Heart left ventricle (tissue), 16 donors: ENCODE data around the gene GHDC. TPM values are rescaled to one million over a fixed set of nuclear protein-coding genes. Genes with fewer than 3 reads are reported as not detected.

Experiments
- ATAC-seq, 4 donors: fragments of 200-7000 bp; cut with Tn5 transposase; one replicate each; pipeline ENCODE4 v1.9.1; 2020 to 2022; ENCODE audit warnings: moderate library complexity in 4 of 4, mild to moderate bottlenecking in 3 of 4, moderate number of reproducible peaks in 1 of 4
- DNase-seq, 5 donors: peaks; one replicate each; pipeline ENCODE4 v3.0.0-alpha.2; 2020
- H3K27ac ChIP-seq, 12 donors: fragments of 200-600 bp; sonication (generic) in 4 of 12; one replicate each; pipeline versions ENCODE4 v1.5.0 to v1.8.0; 2016 to 2022; ENCODE audit warnings: mild to moderate bottlenecking in 2 of 12
- H3K27me3 ChIP-seq, 9 donors: fragments of 200-600 bp; sonication (generic) in 2 of 9; one replicate each; pipeline versions ENCODE4 v1.5.1 to v1.8.0; 2016 to 2022; ENCODE audit warnings: mild to moderate bottlenecking in 3 of 9
- H3K36me3 ChIP-seq, 9 donors: fragments of 200-600 bp; sonication (generic) in 2 of 9; one replicate each; pipeline versions ENCODE4 v1.5.0 to v1.8.0; 2018 to 2022; ENCODE audit warnings: mild to moderate bottlenecking in 2 of 9
- H3K4me1 ChIP-seq, 12 donors: fragments of 200-600 bp; sonication (generic) in 4 of 12; one replicate each; pipeline versions ENCODE4 v1.5.0 to v1.8.0; 2016 to 2022; ENCODE audit warnings: mild to moderate bottlenecking in 3 of 12
- H3K4me3 ChIP-seq, 12 donors: fragments of 200-600 bp; sonication (generic) in 4 of 12; one replicate each; pipeline versions ENCODE4 v1.5.0 to v1.8.0; 2017 to 2022; ENCODE audit warnings: mild to moderate bottlenecking in 9 of 12, moderate library complexity in 4 of 12
- H3K9me3 ChIP-seq, 12 donors: fragments of 200-600 bp; sonication (generic) in 4 of 12; one replicate each; pipeline versions ENCODE4 v1.5.0 to v1.8.0; 2016 to 2022; ENCODE audit warnings: mild to moderate bottlenecking in 1 of 12
- POLR2A ChIP-seq, 2 donors: fragments of 450-650 bp; IDR thresholded peaks; one replicate each; pipeline ENCODE4 v1.6.1; 2017; ENCODE audit warnings: antibody characterized with exemption in 2 of 2, mild to moderate bottlenecking in 2 of 2, moderate library complexity in 2 of 2
- WGBS, 4 donors: extraction: QIAGEN DNeasy Blood & Tissue Kit in 2 of 4; methylation state at CpG; one replicate each; pipeline versions ENCODE4 v1.1.5 to v1.1.7; 2013 to 2018; 5-methylcytosine and 5-hydroxymethylcytosine counted together
- intact Hi-C, 10 donors: fragments of 100-400 bp; cut with DNase I; formaldehyde crosslinking; loops; one replicate each; pipeline versions ENCODE4 v1.11.1 to v1.14.2; 2022
- polyA plus RNA-seq, 2 donors: library from polyadenylated mRNA; stranded (reverse); fragments of 200-250 nt; gene quantifications; one replicate each; pipeline ENCODE4 v1.2.3, GENCODE V29; 2013
- total RNA-seq, 9 donors: library from RNA; depleted of rRNA in 2 of 9; stranded (reverse); fragments of >200 nt in 2 of 9; fragmentation: NEBNext Ultra II Directional in 3 of 9; extraction: Animal tissue kit (Norgen Biotek cat#: 25700) in 3 of 9; gene quantifications; one replicate each; pipeline versions ENCODE4 v1.1.0 to v1.2.4, GENCODE V29; 2016 to 2023
- TF ChIP-seq, protein P1 (sequence below), 12 donors: fragments of 200-600 bp; sonication (generic) in 4 of 12; IDR thresholded peaks; one replicate each; pipeline versions ENCODE4 v1.5.0 to v1.8.0; 2018 to 2022; ENCODE audit warnings: antibody characterized with exemption in 12 of 12, mild to moderate bottlenecking in 5 of 12
- donor health status: ischemic (EF 13 %, LVEDD 7.1; RV severe dilation, severe dysfunction).
- donor health status: healthy with polysubstance abuse.
- donor health status: DM: no; HTN: yes; CAD: no.
- donor health status: DM: no; HTN: no; CAD: no.
- donor health status: ischemic (EF 25% LVEDD 6.9; RV normal size, moderate dysfunction).
- donor health status: ischemic (EF 25% LVEDD 5.7; RV mildly dilated, moderate dysfunction).
- donor health status: healthy.
- donor health status: DM: yes; HTN: yes; CAD: no.
- donor health status: ischemic (EF 35%, LVEDD 5.7; RV mildly dilated, moderate dysfunction).
- donor health status: nonischemic (EF 11% LVEDD 7.7; RV severe dilation, severe dysfunction).
- donor health status: DM: yes; HTN: yes; CAD: no.
- donor health status: PGD.
- donor health status: ischemic (EF 29% LVEDD 5.4; RV normal size, mild dysfunction).
- donor health status: nonischemic (EF 23%, LVEDD 6.1; RV moderate dilation, normal function).

The GHDC gene
- total and polyA plus RNA-seq, 11 donors, result 4.9 to 17.3 (median 8.3) TPM

DNA sequence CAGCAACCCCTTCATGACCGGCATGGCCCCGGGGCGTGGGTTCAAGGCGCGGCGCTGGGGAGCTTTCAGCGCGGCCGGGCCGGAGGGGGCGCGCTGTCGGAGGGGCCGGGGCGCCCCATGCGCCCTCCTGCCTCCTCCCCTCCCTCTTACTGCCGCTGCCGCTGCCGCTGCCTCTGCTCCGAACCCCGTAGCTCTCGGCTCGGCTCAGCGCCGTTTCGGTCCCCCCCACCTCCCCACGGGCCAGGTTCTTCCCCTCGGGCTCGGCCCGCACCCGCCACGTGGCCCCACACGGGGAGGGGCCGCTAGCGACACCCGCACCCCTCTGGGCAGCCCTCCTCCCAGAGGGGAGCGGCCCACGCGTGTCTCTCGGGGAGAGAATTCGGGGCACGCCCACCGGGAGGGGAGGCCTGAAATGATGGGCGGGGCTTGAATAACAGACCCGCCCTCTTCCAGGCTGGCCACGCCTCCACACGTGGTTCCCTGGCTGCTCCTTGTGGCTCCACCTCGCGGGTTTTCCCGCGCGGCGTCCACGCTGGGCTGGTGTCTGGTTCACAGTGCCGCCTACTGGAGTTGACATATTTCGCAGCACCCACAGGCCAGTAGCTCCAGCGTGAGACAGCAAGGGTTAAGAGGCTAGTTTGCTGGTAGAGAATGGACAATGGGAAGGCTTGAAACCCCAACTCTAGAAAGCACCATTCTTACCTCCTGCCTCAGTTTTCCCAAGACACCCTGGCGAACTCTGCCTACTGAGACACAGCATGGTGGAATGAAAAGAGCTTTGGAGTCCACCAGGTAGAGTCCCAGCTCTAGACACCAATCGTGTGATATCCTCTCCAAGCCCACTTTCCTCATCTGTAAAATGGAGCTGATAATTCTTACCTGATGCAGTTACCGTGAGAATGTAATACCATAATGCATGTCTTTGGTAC, 13.1 kb downstream of the GHDC start, which contains the start of gene KCNH4:
Gene KCNH4, minus strand, starts transcription at position 221 of the 929 bp plus-strand sequence. Its CDS starts 197 bp downstream, at position 24.
- Histone ChIP-seq H3K27me3 (peaks cover 0 to 28% (median 14%) of the 10 kb centered on the region in 9 donors), H3K4me3 (peak within 1 kb of the TSS; percentile 15 to 54 (median 46)), H3K36me3 (no peaks in the 10 kb centered on the region), H3K27ac (peak within 1 kb of the TSS in 1 of 12 donors; percentile 24), H3K9me3 (no peaks in the 10 kb centered on the region), H3K4me1 (peaks cover 0 to 42% (median 27%) of the 10 kb centered on the region in 12 donors)
- WGBS, 4 donors, result 4 to 12% (median 6%) methylated on average over 19 to 60 of the region's 60 CpGs
- peak; percentile 57 to 78 (median 70) for ATAC-seq
- peak; percentile 76 to 91 (median 83) for DNase-seq
- intact Hi-C loops, result loop anchor here in 6 of 10 donors (2.0 to 10.0 kb wide), 8 partner anchors 59 to 351 kb away; partner anchors contain the start of genes HSPB9 (in 1 of the 6), KAT2A (in 1 of the 6) and STAT5B (in 1 of the 6)
- TF ChIP-seq, protein P1, sequence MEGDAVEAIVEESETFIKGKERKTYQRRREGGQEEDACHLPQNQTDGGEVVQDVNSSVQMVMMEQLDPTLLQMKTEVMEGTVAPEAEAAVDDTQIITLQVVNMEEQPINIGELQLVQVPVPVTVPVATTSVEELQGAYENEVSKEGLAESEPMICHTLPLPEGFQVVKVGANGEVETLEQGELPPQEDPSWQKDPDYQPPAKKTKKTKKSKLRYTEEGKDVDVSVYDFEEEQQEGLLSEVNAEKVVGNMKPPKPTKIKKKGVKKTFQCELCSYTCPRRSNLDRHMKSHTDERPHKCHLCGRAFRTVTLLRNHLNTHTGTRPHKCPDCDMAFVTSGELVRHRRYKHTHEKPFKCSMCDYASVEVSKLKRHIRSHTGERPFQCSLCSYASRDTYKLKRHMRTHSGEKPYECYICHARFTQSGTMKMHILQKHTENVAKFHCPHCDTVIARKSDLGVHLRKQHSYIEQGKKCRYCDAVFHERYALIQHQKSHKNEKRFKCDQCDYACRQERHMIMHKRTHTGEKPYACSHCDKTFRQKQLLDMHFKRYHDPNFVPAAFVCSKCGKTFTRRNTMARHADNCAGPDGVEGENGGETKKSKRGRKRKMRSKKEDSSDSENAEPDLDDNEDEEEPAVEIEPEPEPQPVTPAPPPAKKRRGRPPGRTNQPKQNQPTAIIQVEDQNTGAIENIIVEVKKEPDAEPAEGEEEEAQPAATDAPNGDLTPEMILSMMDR (IDR thresholded peaks at IDR 0.05), result peak; percentile 35 to 64 (median 51)
- TF ChIP-seq POLR2A (IDR thresholded peaks at IDR 0.05), result no peak

DNA sequence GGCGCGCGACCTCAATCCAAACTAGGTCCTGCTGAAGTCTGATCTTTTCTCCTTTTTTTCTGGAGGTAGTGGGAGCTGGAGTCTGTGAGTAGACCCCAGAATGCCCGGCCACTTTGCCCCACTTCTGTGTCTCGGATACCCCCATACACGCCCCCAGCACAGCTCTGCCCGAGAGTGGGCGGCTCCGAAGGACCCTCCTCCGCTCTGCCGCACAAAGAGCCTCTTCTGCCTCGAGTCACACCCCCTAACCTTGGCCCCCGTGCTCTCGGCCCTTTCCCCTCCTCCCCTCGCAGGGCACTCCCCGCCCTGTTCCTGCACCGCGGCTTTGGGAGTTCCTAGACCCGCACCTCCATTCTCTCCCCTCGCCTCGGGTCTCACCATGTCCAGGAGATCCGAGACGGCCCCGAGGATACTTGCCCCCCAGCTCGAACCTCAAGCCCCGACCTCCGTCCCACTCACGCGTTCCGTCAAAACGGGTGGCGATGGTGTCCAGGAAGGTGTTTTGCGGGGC, 13.8 kb downstream of the GHDC start:
- intact Hi-C loops, result loop anchor here in 6 of 10 donors (2.0 to 10.0 kb wide), 8 partner anchors 58 to 352 kb away; partner anchors contain the start of genes HSPB9 (in 1 of the 6), KAT2A (in 1 of the 6) and STAT5B (in 1 of the 6)
- 1 to 3% (median 2%) methylated on average over 33 of the region's 33 CpGs for WGBS, 4 donors
- no peak for TF ChIP-seq POLR2A (IDR thresholded peaks at IDR 0.05)
- TF ChIP-seq, protein P1 (IDR thresholded peaks at IDR 0.05), result no peak
- peak overlapping the region in 1 of 12 donors; percentile 24 for H3K27ac ChIP-seq
- peaks cover 0 to 28% (median 14%) of the 10 kb centered on the region in 9 donors for H3K27me3 ChIP-seq
- no peak for ATAC-seq
- H3K9me3 ChIP-seq, result no peaks in the 10 kb centered on the region
- DNase-seq, result no peak
- no peaks in the 10 kb centered on the region for H3K36me3 ChIP-seq
- H3K4me3 ChIP-seq, result peak overlapping the region; percentile 15 to 54 (median 46)
- H3K4me1 ChIP-seq, result peaks cover 0 to 42% (median 27%) of the 10 kb centered on the region in 12 donors

DNA sequence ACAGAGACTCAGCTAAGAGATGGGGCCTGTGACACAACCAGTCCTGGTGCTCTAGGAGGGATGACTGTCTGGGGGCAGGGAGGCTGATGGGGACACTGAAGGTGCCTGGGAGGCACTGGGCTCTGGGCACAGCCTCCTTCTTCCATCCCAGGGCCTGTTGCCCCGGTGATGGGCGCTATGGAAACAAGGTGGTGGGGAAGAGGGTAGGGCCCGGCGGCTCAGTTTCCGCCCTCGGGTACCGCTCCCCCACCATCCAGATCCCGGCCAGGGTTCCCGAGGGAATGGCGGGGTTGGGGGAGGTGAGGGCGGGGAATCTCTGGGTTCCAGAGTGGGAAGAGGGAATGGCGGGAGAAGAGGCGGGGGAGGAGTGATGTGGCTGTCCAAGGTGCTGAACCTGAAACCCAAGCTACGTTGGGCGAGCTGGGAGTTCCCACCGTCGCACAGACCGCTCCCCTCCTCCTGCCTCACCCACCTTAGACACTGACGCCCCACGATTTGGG, 14.3 kb downstream of the GHDC start:
- no peak for TF ChIP-seq POLR2A (IDR thresholded peaks at IDR 0.05)
- TF ChIP-seq, protein P1 (IDR thresholded peaks at IDR 0.05), result no peak
- H3K4me1 ChIP-seq, result peaks cover 0 to 40% (median 27%) of the 10 kb centered on the region in 12 donors
- DNase-seq (peak in 3 of 5 donors; percentile 49 to 68 (median 56)), ATAC-seq (peak in 2 of 4 donors; percentile 9 to 22)
- H3K27me3 ChIP-seq, result peaks cover 0 to 28% (median 14%) of the 10 kb centered on the region in 9 donors
- WGBS, 4 donors, result 9 to 14% (median 13%) methylated on average over 20 of the region's 20 CpGs
- H3K36me3 ChIP-seq, result no peaks in the 10 kb centered on the region
- peak overlapping the region in 3 of 12 donors; percentile 47 to 52 (median 48) for H3K4me3 ChIP-seq
- H3K27ac ChIP-seq, result no peak overlapping the region
- intact Hi-C loops, result loop anchor here in 6 of 10 donors (2.0 to 10.0 kb wide), 8 partner anchors 58 to 352 kb away; partner anchors contain the start of genes HSPB9 (in 1 of the 6), KAT2A (in 1 of the 6) and STAT5B (in 1 of the 6)
- no peaks in the 10 kb centered on the region for H3K9me3 ChIP-seq
